PFSK-1 (cell line): ENCODE measurements around the gene CPA4.

Experiments used
- POLR2AphosphoS5 ChIP-seq: IDR thresholded peaks from 2 replicates; pipeline ENCODE4 v1.6.1; 2012; ENCODE audit warnings: low read depth, mild to moderate bottlenecking, control low read depth, low read length, moderate library complexity
- REST ChIP-seq, 2 experiments: IDR thresholded peaks; 2 replicates each; pipeline versions ENCODE4 v1.6.1 to v1.8.0; 2011 to 2012; ENCODE audit warnings: low read depth in 2 of 2, low read length in 2 of 2, control low read depth in 1 of 2, inconsistent platforms in 1 of 2, mild to moderate bottlenecking in 1 of 2, moderate library complexity in 1 of 2; ENCODE audit not compliant: insufficient read depth in 1 of 2
- SIN3A ChIP-seq: IDR thresholded peaks from 2 replicates; pipeline ENCODE4 v1.6.1; 2012; ENCODE audit warnings: mild to moderate bottlenecking, low read length, moderate library complexity, borderline replicate concordance; ENCODE audit not compliant: insufficient read depth
- TAF1 ChIP-seq: IDR thresholded peaks from 2 replicates; pipeline ENCODE4 v1.6.1; 2012; ENCODE audit warnings: low read length, control low read depth, borderline replicate concordance; ENCODE audit not compliant: insufficient read depth

GRCh38 chr7:130364451-130364850 is 71.5 kb downstream of the CPA4 start:
- TF ChIP-seq REST (IDR thresholded peaks at IDR 0.05; ENCODE audit: insufficient read depth in 1 of 2, low read depth in 2 of 2, low read length in 2 of 2) (no peak), TAF1 (no peak), POLR2AphosphoS5 (no peak), SIN3A (no peak)
